ENCODE data around the gene RTRAF.

RTRAF gene

DNA sequence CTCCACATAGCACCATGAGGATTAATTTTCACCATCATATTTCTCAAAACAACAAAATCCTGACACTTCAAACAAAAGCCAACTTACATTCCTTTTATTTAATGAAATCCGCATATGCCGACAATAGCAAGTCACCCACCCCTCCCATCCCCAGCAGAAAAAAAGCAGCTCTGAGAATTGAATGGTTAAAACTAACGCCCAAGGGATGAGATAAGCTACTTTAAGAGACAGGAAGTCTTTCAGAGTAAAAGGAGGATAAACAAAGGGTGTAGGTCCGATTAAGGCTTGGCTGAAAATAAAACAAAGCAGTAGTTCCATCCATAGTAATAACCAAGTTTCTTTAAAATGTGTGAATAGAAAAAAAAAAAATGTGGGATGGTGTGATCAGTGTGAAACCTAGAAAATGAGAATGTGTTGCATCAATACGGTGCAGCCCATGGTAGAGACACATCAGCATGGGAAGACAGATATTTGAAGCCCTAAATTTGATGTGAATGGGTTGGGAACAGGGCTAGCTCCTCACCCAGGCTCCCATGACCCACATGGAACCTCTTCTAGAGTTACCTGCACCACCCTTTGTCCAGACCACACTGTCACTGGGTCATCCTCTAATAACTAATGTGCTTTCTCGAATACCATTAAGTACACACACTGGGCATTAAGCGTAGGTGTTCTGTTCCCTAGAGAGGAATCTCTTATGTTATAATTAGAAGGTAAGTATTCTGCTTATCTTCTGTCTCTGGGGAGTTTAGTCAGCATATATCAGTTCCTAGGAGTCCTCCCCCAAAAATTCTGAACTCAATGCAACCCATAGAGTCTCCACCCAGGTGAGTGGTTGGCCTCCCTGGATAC lies 31.7 kb downstream of the RTRAF start:
- ATAC-seq (no peak), DNase-seq (no peak)

DNA sequence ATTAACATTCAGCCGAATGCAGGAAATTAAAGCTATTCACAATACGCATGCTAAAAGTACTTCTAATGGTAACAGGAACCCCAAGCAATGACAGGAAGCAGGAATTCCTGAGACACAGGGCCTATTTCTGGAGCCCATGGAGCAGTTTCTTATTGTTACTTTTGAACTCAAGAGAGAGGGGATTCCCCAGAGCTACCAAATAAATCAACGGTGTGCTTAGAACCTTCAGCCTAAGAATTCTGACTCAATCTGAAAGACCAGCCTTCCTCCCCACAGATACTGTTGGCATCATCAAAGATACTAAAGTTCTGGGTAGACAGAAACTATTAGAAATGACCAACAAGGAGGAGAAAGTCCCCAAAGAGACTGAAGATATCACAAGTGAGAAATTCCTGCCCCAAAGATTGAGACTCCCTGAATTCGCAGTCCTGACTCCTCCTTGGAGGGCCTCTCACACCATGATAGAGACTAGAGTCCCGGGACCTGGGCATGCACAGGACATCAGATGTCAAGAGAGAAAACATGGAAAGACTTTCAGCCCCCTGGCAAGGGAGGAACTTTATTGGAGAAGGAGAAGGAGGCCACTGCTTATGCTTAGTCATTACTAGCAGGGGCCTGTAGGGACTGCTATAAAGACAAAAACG lies 32.7 kb downstream of the RTRAF start:
- ATAC-seq (peak; percentile 79), DNase-seq (no peak)

GRCh38 chr14:52023518-52023917 lies 34.2 kb downstream of the RTRAF start:
- ATAC-seq (no peak), DNase-seq (no peak)

GRCh38 chr14:52025310-52025709 lies 36.0 kb downstream of the RTRAF start:
- DNase-seq (no peak), ATAC-seq (no peak)

- DNase-seq = no peak
- ATAC-seq = no peak
Observed at GRCh38 chr14:52026017-52026660, 36.8 kb downstream of the RTRAF start.

DNA sequence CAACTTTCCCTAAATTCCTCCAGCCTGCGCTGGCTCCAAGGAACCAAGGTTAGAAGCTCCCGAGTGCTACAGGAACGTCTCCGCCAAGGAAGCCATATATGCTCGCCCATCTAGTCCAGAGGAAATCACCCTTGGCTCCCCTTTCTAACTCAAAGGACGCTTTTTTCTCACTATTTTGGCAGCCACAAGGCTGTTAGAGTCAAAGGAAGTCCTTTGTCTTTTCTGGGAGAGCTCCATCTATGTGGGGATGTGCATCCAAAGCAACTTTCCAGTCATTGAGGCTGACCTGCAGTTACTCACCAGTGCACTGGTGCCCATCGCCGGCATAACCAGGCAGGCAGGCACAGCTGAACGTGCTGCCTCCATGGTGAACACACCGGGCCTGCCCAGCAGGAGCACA lies 37.6 kb downstream of the RTRAF start:
- ATAC-seq (no peak), DNase-seq (no peak)

DNA sequence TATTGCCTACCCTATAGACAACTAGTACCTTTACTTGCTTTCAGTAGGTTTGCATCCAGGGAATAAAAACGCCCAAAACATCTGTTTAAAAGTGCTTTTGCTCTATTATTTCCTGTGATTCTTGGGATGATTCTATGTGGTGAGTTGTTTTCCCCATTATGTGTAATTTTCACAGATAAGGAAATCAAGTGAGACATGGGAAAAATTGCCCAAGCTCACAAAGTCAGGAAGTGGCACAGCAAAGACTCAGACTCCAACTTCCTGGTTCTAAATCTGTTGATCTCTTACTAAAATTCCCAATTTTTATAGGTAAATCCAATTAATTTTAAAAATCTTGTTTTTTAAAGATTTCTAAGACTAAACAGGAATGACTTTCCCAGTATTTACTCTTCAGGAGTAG lies 40.5 kb downstream of the RTRAF start:
- no peak for ATAC-seq

DNA sequence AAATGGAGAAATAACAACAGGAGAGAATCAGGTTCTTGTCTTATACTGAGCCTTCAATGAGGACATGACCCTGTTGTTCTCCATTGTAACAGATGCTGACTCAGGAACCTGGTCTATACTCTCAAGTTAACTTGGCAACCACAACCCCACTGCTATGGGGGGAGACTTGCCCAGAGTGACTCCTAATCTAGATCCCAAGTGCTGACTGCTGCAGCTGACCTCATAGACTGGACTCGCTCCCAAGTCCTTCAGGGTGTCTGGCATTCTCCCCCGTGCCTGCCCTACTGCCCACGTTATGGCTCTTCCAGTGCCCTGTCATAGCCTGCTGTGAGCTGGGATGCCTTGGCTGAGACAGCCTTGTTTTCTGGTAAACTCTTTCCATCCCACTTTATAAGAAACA lies 42.4 kb downstream of the RTRAF start:
- no peak for DNase-seq
- ATAC-seq = no peak

More for the DNA sequence above, 40.5 kb downstream of the RTRAF start:
- DNase-seq = no peak

DNA sequence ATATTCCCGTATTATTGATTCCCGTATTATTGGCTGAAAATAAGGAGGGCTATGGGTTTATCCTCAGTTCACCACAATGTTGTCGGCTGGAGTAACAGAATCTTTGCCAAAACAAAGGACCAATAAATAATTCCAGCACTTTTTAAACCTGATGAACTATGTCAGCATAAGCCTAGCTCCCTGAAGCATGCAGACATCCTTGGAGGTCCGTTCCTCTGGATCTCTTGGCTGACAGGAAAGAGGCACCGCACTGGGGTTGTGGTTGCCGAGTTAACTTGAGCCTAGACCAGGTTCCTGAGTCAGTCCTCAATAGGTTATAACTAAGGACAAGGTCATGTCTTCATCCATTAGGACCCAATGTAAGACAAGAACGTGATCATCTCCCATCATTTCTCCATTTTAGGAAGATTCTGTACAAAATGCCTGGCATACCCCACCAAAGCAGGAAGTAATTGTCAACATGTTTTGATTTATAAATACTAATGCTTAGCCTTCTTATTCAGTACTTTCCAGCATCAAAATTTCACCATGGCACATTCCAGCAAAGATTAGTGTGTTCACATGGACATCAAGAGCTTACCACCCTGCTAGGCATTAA lies 43.0 kb downstream of the RTRAF start:
- DNase-seq (no peak), ATAC-seq (no peak)

DNA sequence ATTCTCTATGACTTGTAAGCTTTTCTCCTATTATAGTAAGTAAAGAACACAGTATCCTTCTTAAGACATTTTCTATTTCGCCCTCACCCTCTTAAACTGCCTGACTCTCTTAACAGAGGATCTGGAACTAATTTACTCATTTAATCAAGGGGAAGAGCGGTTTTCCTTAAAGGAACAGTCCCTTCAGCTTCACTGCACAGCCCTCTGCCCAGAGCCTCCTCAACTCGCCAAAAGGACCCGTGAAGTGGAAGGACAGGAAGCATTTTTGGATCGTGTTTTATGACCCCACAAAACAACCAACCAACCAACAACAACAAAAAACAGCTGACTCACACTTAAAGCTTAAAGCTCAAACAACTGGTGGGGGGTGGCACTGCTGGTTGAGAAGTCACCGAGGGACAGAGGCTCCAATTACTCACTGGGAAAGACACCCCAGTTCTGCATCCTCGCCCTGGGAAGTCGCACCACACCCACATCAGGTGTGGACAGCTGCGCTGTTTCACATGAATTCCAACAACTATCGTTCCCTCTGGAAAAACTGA lies 43.8 kb downstream of the RTRAF start:
- DNase-seq (no peak), ATAC-seq (no peak)

DNA sequence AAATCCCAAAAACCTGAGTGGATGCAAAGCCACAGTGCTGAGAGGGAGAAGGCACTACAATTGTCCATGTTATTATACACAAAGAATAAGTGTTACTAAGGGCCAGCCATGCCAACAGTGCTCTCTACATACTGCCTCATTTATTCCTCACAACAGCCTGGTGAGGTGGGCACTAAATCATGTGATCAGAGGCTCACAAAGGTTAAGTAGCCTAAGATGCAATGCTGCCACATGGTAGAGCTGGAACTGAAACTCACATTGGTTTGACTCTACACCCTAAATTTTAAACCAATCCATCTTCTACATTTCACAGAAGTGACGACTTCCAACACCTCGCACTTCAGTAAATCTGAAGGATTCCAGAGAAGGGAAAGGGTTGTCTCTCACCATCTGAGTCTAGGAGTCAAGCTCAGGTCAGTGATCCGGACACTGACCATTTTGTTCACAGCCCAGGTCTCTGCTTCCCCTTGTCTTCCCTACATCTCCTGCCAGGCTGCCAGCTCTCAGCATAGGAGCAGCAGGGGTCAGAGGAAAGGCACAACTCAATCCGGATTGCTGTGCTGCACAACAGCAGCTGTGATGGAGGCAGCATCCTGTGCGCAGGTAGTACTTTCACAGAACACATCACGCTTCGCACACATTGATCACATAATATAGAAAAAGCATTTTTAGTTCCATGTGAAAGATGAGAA lies 49.9 kb downstream of the RTRAF start:
- DNase-seq = no peak
- ATAC-seq = no peak

- DNase-seq (no peak), ATAC-seq (no peak)
Observed at GRCh38 chr14:52040598-52040997, 51.3 kb downstream of the RTRAF start.

- no peak for DNase-seq
- ATAC-seq = no peak
Observed at GRCh38 chr14:52042371-52043289, 53.3 kb downstream of the RTRAF start.

- DNase-seq (peak; percentile 51), ATAC-seq (peak; percentile 42)
Observed at GRCh38 chr14:52043690-52044089, 54.3 kb downstream of the RTRAF start.

- no peak for DNase-seq
- peak; percentile 82 for ATAC-seq
Observed at GRCh38 chr14:52044791-52045522, 55.6 kb downstream of the RTRAF start.

DNA sequence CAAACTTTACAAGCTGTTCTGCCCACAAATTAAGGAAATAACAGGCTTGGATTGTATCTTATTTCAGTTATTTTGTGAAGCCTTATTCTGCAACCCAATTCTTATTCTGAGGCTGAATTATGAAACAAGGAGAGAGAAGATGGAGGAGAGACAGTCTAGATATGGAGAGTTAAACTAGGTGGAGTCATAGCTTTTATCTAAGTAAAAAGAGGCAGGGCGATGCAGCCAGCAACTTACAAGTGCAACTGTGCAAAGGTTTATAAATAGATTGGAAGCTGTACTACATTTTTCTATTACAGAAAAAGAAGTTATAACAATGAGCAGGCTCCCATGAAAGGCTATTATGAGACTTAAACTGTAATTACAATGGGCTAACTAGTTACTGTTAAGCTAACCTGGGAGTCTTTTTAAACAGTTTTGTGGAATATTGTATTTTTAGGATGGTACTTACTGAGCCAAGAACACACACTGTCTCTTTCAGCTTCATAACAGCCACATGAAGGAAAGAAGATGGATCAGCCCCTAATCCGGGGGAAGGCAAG lies 57.1 kb downstream of the RTRAF start:
- DNase-seq (no peak), ATAC-seq (no peak)

- no peak for ATAC-seq
- no peak for DNase-seq
Observed at GRCh38 chr14:52048116-52048515, 58.8 kb downstream of the RTRAF start.

- no peak for ATAC-seq
Observed at GRCh38 chr14:52048641-52049204, 59.4 kb downstream of the RTRAF start.

DNA sequence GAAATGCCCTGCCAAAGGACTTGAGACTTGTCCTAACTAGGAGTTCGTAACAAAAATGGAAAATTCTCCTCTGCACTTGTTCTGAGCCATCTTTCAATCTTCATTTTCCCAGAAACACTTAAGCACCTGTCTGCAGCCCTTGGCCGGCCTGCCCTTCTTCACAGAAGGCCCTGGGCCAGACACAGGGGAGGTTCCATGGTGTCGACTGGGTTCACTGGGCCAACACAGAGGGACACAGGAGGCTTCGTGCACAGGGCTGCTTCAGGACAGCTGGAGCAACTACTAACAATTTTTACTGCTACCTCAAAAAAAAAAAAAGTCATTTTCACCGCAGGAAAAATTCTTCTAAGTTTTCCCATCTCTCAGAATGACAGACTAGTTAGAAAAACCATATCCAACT lies 59.9 kb downstream of the RTRAF start:
- ATAC-seq = no peak
- DNase-seq = no peak

More at GRCh38 chr14:52048641-52049204, 59.4 kb downstream of the RTRAF start:
- no peak for DNase-seq
